NT2/D1 (cell line): ENCODE measurements around the gene ZAR1L.

ENCODE experiments used
- SUZ12 ChIP-seq: IDR thresholded peaks from 2 replicates; pipeline ENCODE4 v1.6.1; 2011; ENCODE audit not compliant: insufficient read length, insufficient read depth; ENCODE audit errors: extremely low read depth
- YY1 ChIP-seq: IDR thresholded peaks from 2 replicates; pipeline ENCODE4 v1.6.1; 2011; ENCODE audit not compliant: insufficient read length, insufficient read depth
- ZNF274 ChIP-seq: IDR thresholded peaks from 2 replicates; pipeline ENCODE4 v1.6.1; 2011; ENCODE audit warnings: mild to moderate bottlenecking, low read depth, low read length

GRCh38 chr13:32265726-32266125 is 49.4 kb downstream of the ZAR1L start:
- TF ChIP-seq YY1 (no peak), SUZ12 (no peak), ZNF274 (no peak)
